ENCODE data around the gene GABBR2. TPM values are rescaled to one million over a fixed set of nuclear protein-coding genes. Genes with fewer than 3 reads are reported as not detected.

Gene GABBR2
- total RNA-seq, 2 experiments from 2014 or later: not detected

Other genes with a start within 250 kb of the GABBR2 start
- gene ANKS6, start 87.6 kb upstream of the GABBR2 start, total RNA-seq: 1 to 10 TPM; 6.5 to 9.2 TPM
- 1 to 10 TPM; 3.5 to 9.9 TPM for gene GALNT12, start 98.7 kb upstream of the GABBR2 start, total RNA-seq
- under 1 TPM; 0.45 to 0.53 TPM for gene COL15A1, start 235.0 kb upstream of the GABBR2 start, total RNA-seq